Stimulated activated CD8-positive, alpha-beta memory T cell treated with anti-CD3 and anti-CD28 coated beads, Interleukin-7, amount 100 ng/mL, for 1 hour (primary cell): ENCODE data around the gene PIP5KL1.
A peak's percentile ranks its signal among the peaks of the same experiment; 100 is the strongest.

Experiments used
- DNase-seq, 2 donors: peaks; one replicate each; pipeline ENCODE4 v3.0.0-alpha.2; 2020; ENCODE audit warnings: low read depth in 2 of 2

The PIP5KL1 gene

GRCh38 chr9:127949827-127950512 is 19.4 kb upstream of the PIP5KL1 start:
- DNase-seq = no peak

GRCh38 chr9:127947841-127948710 is 17.5 kb upstream of the PIP5KL1 start:
- no peak for DNase-seq

- no peak for DNase-seq
Measured at GRCh38 chr9:127946728-127947127, 16.2 kb upstream of the PIP5KL1 start.

- DNase-seq = no peak
Measured at GRCh38 chr9:127945942-127946341, 15.4 kb upstream of the PIP5KL1 start.

- DNase-seq = no peak
Measured at GRCh38 chr9:127945338-127945737, 14.8 kb upstream of the PIP5KL1 start.

GRCh38 chr9:127944586-127945218 is 14.1 kb upstream of the PIP5KL1 start:
- DNase-seq = no peak

GRCh38 chr9:127943731-127944144 is 13.2 kb upstream of the PIP5KL1 start:
- DNase-seq = peak; percentile 42 to 51

- no peak for DNase-seq
Measured at GRCh38 chr9:127943011-127943662, 12.6 kb upstream of the PIP5KL1 start.

GRCh38 chr9:127942216-127943010 is 11.8 kb upstream of the PIP5KL1 start:
- no peak for DNase-seq

GRCh38 chr9:127941961-127942215 is 11.3 kb upstream of the PIP5KL1 start:
- no peak for DNase-seq

GRCh38 chr9:127941062-127941960 is 10.7 kb upstream of the PIP5KL1 start:
- no peak for DNase-seq

GRCh38 chr9:127940593-127940992 is 10.0 kb upstream of the PIP5KL1 start:
- DNase-seq = no peak

- no peak for DNase-seq
Measured at GRCh38 chr9:127938298-127938690, 7.7 kb upstream of the PIP5KL1 start.

GRCh38 chr9:127937388-127938297 is 7.1 kb upstream of the PIP5KL1 start, which contains the start of gene DPM2:
DPM2 (minus strand) TSS chr9:127937854; CDS start chr9:127937820, 34 bp downstream.
- peak; percentile 69 to 70 for DNase-seq

GRCh38 chr9:127937056-127937387 is 6.4 kb upstream of the PIP5KL1 start:
- DNase-seq = no peak

- no peak for DNase-seq
Measured at GRCh38 chr9:127936347-127936852, 5.8 kb upstream of the PIP5KL1 start.

- DNase-seq = no peak
Measured at GRCh38 chr9:127935765-127936221, 5.2 kb upstream of the PIP5KL1 start.

GRCh38 chr9:127934986-127935385 is 4.4 kb upstream of the PIP5KL1 start:
- no peak for DNase-seq

- DNase-seq = no peak
Measured at GRCh38 chr9:127934248-127934647, 3.7 kb upstream of the PIP5KL1 start.
